Osteoblast (primary cell): ENCODE data around the gene DCXR. TPM values are rescaled to one million over a fixed set of nuclear protein-coding genes. Genes with fewer than 3 reads are reported as not detected.

Experiments used
- DNase-seq: peaks from one replicate; pipeline ENCODE4 v3.0.0; 2011; ENCODE audit warnings: low spot score, mixed read lengths; ENCODE audit not compliant: insufficient read length; ENCODE audit errors: missing footprints
- H2AFZ ChIP-seq: 2 replicates; pipeline ENCODE4 v1.6.0; 2011; ENCODE audit warnings: mild to moderate bottlenecking, low read length
- H3K27ac ChIP-seq: 2 replicates; pipeline ENCODE4 v1.5.1; 2011; ENCODE audit warnings: mild to moderate bottlenecking, low read depth, low read length, moderate library complexity
- H3K27me3 ChIP-seq: 2 replicates; pipeline ENCODE4 v1.6.0; 2012; ENCODE audit warnings: mild to moderate bottlenecking, control low read depth, inconsistent platforms, low read length, moderate library complexity; ENCODE audit not compliant: insufficient read depth
- H3K36me3 ChIP-seq: 2 replicates; pipeline ENCODE4 v1.5.1; 2011; ENCODE audit warnings: mild to moderate bottlenecking, low read length, control low read depth, moderate library complexity; ENCODE audit not compliant: insufficient read depth
- H3K4me1 ChIP-seq: 2 replicates; pipeline ENCODE4 v1.5.1; 2011; ENCODE audit warnings: mild to moderate bottlenecking, low read length, control low read depth, moderate library complexity; ENCODE audit not compliant: insufficient read depth
- H3K4me2 ChIP-seq: 2 replicates; pipeline ENCODE4 v1.6.0; 2011; ENCODE audit warnings: mild to moderate bottlenecking, low read length; ENCODE audit not compliant: insufficient read depth
- H3K4me3 ChIP-seq: fragments of 200-600 bp; sonication (generic); 3 replicates; pipeline ENCODE4 v1.5.1; 2012; ENCODE audit warnings: mild to moderate bottlenecking, low read length, inconsistent platforms; ENCODE audit not compliant: insufficient read depth
- H3K79me2 ChIP-seq: 2 replicates; pipeline ENCODE4 v1.6.0; 2012; ENCODE audit warnings: mild to moderate bottlenecking, low read length, control low read depth, inconsistent platforms; ENCODE audit not compliant: insufficient read depth
- H3K9me3 ChIP-seq: 2 replicates; pipeline ENCODE4 v1.5.1; 2011; ENCODE audit warnings: low read depth, low read length, control low read depth
- H4K20me1 ChIP-seq: 2 replicates; pipeline ENCODE4 v1.6.0; 2012; ENCODE audit warnings: mild to moderate bottlenecking, low read length, control low read depth; ENCODE audit not compliant: insufficient read depth
- CTCF ChIP-seq: IDR thresholded peaks from 2 replicates; pipeline ENCODE4 v1.5.1; 2011; ENCODE audit warnings: mild to moderate bottlenecking, low read depth, low read length, moderate library complexity; ENCODE audit errors: extremely low read depth
- total RNA-seq: library from RNA; depleted of rRNA; stranded (reverse); fragments of >200 nt; gene quantifications from 2 replicates; pipeline ENCODE4 v1.2.3, GENCODE V29; 2012

The DCXR gene
- total RNA-seq, 1 donor = 31.8 TPM

- DNase-seq = peak; percentile 77
- Histone ChIP-seq H3K27ac (no peak overlapping the region), H3K4me2 (no peak overlapping the region), H3K4me3 (no peak overlapping the region), H4K20me1 (peaks cover 7% of the 10 kb centered on the region), H2AFZ (no peak overlapping the region), H3K4me1 (peaks cover 2% of the 10 kb centered on the region), H3K27me3 (no peaks in the 10 kb centered on the region), H3K9me3 (no peaks in the 10 kb centered on the region), H3K79me2 (peaks cover 16% of the 10 kb centered on the region), H3K36me3 (peaks cover 49% of the 10 kb centered on the region)
- no peak for TF ChIP-seq CTCF
Measured at GRCh38 chr17:82059272-82060000, 21.9 kb upstream of the DCXR start.

GRCh38 chr17:82058855-82059249 lies 21.4 kb upstream of the DCXR start:
- Histone ChIP-seq H3K4me2 (no peak overlapping the region), H3K27ac (no peak overlapping the region), H3K4me3 (no peak overlapping the region), H3K27me3 (no peaks in the 10 kb centered on the region), H3K9me3 (no peaks in the 10 kb centered on the region), H3K79me2 (peaks cover 16% of the 10 kb centered on the region), H3K36me3 (peaks cover 50% of the 10 kb centered on the region), H2AFZ (no peak overlapping the region), H4K20me1 (peaks cover 3% of the 10 kb centered on the region), H3K4me1 (no peaks in the 10 kb centered on the region)
- no peak for TF ChIP-seq CTCF
- DNase-seq = peak; percentile 81

GRCh38 chr17:82058230-82058854 lies 20.8 kb upstream of the DCXR start:
- Histone ChIP-seq H3K27me3 (no peaks in the 10 kb centered on the region), H3K4me3 (no peak overlapping the region), H2AFZ (no peak overlapping the region), H3K4me1 (peaks cover under 1% of the 10 kb centered on the region), H4K20me1 (peaks cover 3% of the 10 kb centered on the region), H3K9me3 (no peaks in the 10 kb centered on the region), H3K27ac (no peak overlapping the region), H3K79me2 (peaks cover 16% of the 10 kb centered on the region), H3K4me2 (no peak overlapping the region), H3K36me3 (peaks cover 46% of the 10 kb centered on the region)
- TF ChIP-seq CTCF = no peak
- DNase-seq = peak; percentile 84
